Endothelial cell of umbilical vein (primary cell): ENCODE measurements around the gene BUB1B.

ENCODE experiments used
- CTCF ChIP-seq, 2 donors: IDR thresholded peaks; 1 replicate in 1 of 2; 2 replicates in 1 of 2; pipeline ENCODE4 v1.5.1; 2011; ENCODE audit warnings: low read length in 2 of 2, mild to moderate bottlenecking in 2 of 2, moderate library complexity in 2 of 2, control low read depth in 1 of 2, inconsistent platforms in 1 of 2, low read depth in 1 of 2; ENCODE audit not compliant: insufficient read depth in 1 of 2; ENCODE audit errors: extremely low read depth in 1 of 2
- MYC ChIP-seq: IDR thresholded peaks from one replicate; pipeline ENCODE4 v1.6.1; 2011; ENCODE audit warnings: mild to moderate bottlenecking, low read depth, low read length
- POLR2A ChIP-seq: IDR thresholded peaks from 2 replicates; pipeline ENCODE4 v1.6.1; 2012; ENCODE audit warnings: low read depth, mild to moderate bottlenecking, control low read depth, low read length
- POLR2AphosphoS5 ChIP-seq: IDR thresholded peaks from 2 replicates; pipeline ENCODE4 v1.6.1; 2012; ENCODE audit warnings: low read depth, mild to moderate bottlenecking, control low read depth, low read length, moderate library complexity; ENCODE audit not compliant: insufficient read depth

GRCh38 chr15:40242213-40242599, 81.3 kb downstream of the BUB1B start:
- TF ChIP-seq CTCF (IDR thresholded peaks at IDR 0.05; ENCODE audit: extremely low read depth in 1 of 2, insufficient read depth in 1 of 2, low read depth in 1 of 2, low read length in 2 of 2) (no peak), POLR2AphosphoS5 (no peak), POLR2A (no peak), MYC (no peak)
